ENCODE results near the gene AFF3. TPM values are rescaled to one million over a fixed set of nuclear protein-coding genes. Genes with fewer than 3 reads are reported as not detected.

The AFF3 gene
- total RNA-seq, 1 donor from 2014 or later, result 8.0 TPM

GRCh38 chr2:99802734-99803133, 339.7 kb downstream of the AFF3 start:
- no peak overlapping the region for H3K4me3 ChIP-seq
- H3K27ac ChIP-seq (replicated peaks), result no peak overlapping the region
- intact Hi-C loops (cut with micrococcal nuclease), result no loop called here

GRCh38 chr2:99801327-99801901, 341.0 kb downstream of the AFF3 start:
- H3K27me3 ChIP-seq (ENCODE audit: low read depth), result no peaks in the 10 kb centered on the region
- intact Hi-C loops (cut with micrococcal nuclease), result no loop called here
- H3K27ac ChIP-seq (replicated peaks), result no peak overlapping the region
- H3K4me3 ChIP-seq, result no peak overlapping the region
- H3K36me3 ChIP-seq, result no peaks in the 10 kb centered on the region
- TF ChIP-seq CTCF (IDR thresholded peaks at IDR 0.05; ENCODE audit: borderline replicate concordance), result no peak
- DNase-seq, result no peak
- H3K9me3 ChIP-seq (replicated peaks), result peaks cover 16% of the 10 kb centered on the region
- H3K4me1 ChIP-seq, result peaks cover 1% of the 10 kb centered on the region

More at GRCh38 chr2:99802734-99803133, 339.7 kb downstream of the AFF3 start:
- TF ChIP-seq CTCF (IDR thresholded peaks at IDR 0.05; ENCODE audit: borderline replicate concordance), result no peak
- no peaks in the 10 kb centered on the region for H3K4me1 ChIP-seq
- DNase-seq, result no peak
- no peaks in the 10 kb centered on the region for H3K27me3 ChIP-seq (ENCODE audit: low read depth)
- no peaks in the 10 kb centered on the region for H3K36me3 ChIP-seq
- H3K9me3 ChIP-seq (replicated peaks), result peaks cover 4% of the 10 kb centered on the region

- Histone ChIP-seq H3K4me1 (peaks cover 7% of the 10 kb centered on the region), H3K4me3 (no peak overlapping the region), H3K27me3 (ENCODE audit: low read depth) (no peaks in the 10 kb centered on the region), H3K27ac (replicated peaks) (no peak overlapping the region), H3K36me3 (no peaks in the 10 kb centered on the region), H3K9me3 (replicated peaks) (peaks cover 16% of the 10 kb centered on the region)
- intact Hi-C loops (cut with micrococcal nuclease), result no loop called here
- DNase-seq, result no peak
- no peak for TF ChIP-seq CTCF (IDR thresholded peaks at IDR 0.05; ENCODE audit: borderline replicate concordance)
Measured at GRCh38 chr2:99797475-99797874, 344.9 kb downstream of the AFF3 start.

- H3K27me3 ChIP-seq (ENCODE audit: low read depth), result no peaks in the 10 kb centered on the region
- no peak overlapping the region for H3K27ac ChIP-seq (replicated peaks)
- intact Hi-C loops (cut with micrococcal nuclease), result no loop called here
- no peak overlapping the region for H3K4me3 ChIP-seq
- no peak for TF ChIP-seq CTCF (IDR thresholded peaks at IDR 0.05; ENCODE audit: borderline replicate concordance)
- no peak for DNase-seq
- peaks cover 20% of the 10 kb centered on the region for H3K4me1 ChIP-seq
- no peaks in the 10 kb centered on the region for H3K36me3 ChIP-seq
- peaks cover 16% of the 10 kb centered on the region for H3K9me3 ChIP-seq (replicated peaks)
Measured at GRCh38 chr2:99794414-99794813, 348.0 kb downstream of the AFF3 start.

- Histone ChIP-seq H3K4me3 (no peak overlapping the region), H3K9me3 (replicated peaks) (peaks cover 15% of the 10 kb centered on the region), H3K27me3 (ENCODE audit: low read depth) (no peaks in the 10 kb centered on the region), H3K27ac (replicated peaks) (no peak overlapping the region), H3K4me1 (peaks cover 21% of the 10 kb centered on the region), H3K36me3 (no peaks in the 10 kb centered on the region)
- TF ChIP-seq CTCF (IDR thresholded peaks at IDR 0.05; ENCODE audit: borderline replicate concordance), result no peak
- no peak for DNase-seq
- intact Hi-C loops (cut with micrococcal nuclease), result no loop called here
Measured at GRCh38 chr2:99793022-99793421, 349.4 kb downstream of the AFF3 start.

Data from left ventricle myocardium inferior (tissue), 1 donor.